ENCODE measurements around the gene UPP2.

GRCh38 chr2:158095269-158095668, 6.4 kb upstream of the UPP2 start:
- TF ChIP-seq CTCF (IDR thresholded peaks at IDR 0.05; ENCODE audit: poor library complexity) (no peak), EZH2phosphoT487 (IDR thresholded peaks at IDR 0.05; ENCODE audit: low read depth, severe bottlenecking, unreplicated experiment) (no peak), EZH2 (IDR thresholded peaks at IDR 0.05; ENCODE audit: borderline replicate concordance) (no peak)

All from hepatocyte (in vitro differentiated cells).